ENCODE results near the gene CACNA2D2. TPM values are rescaled to one million over a fixed set of nuclear protein-coding genes. Genes with fewer than 3 reads are reported as not detected.

CACNA2D2 gene
- total RNA-seq, 1 donor from 2014 or later, result 0.21 TPM

DNA sequence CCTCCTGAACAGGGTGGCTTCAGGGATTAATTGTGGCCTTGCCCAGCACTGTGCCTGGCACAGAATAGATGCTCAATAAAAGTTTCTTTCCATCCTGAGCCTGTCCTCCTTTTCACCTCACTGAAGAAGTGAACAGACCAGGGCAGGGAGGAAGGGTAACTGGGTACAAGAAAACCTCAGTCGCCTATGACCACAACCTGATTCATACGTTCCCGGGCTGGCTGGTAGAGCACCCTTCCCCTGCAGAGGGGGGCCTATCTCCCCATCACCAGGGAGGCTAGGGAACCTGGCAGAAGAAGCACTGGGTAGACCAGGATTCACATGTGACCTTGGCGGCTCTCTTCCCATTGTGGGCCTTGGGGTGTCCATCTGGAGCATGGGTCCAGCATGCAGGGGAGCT, 27.8 kb upstream of the CACNA2D2 start:
- Histone ChIP-seq H3K27me3 (ENCODE audit: control insufficient read depth, insufficient read depth, low read length) (peaks cover 49% of the 10 kb centered on the region), H3K4me3 (ENCODE audit: low read depth, low read length) (no peak overlapping the region), H3K36me3 (ENCODE audit: control insufficient read depth, insufficient read depth, low read length) (no peaks in the 10 kb centered on the region)
- DNase-seq (ENCODE audit: low read depth), result no peak
- TF ChIP-seq, protein P1, sequence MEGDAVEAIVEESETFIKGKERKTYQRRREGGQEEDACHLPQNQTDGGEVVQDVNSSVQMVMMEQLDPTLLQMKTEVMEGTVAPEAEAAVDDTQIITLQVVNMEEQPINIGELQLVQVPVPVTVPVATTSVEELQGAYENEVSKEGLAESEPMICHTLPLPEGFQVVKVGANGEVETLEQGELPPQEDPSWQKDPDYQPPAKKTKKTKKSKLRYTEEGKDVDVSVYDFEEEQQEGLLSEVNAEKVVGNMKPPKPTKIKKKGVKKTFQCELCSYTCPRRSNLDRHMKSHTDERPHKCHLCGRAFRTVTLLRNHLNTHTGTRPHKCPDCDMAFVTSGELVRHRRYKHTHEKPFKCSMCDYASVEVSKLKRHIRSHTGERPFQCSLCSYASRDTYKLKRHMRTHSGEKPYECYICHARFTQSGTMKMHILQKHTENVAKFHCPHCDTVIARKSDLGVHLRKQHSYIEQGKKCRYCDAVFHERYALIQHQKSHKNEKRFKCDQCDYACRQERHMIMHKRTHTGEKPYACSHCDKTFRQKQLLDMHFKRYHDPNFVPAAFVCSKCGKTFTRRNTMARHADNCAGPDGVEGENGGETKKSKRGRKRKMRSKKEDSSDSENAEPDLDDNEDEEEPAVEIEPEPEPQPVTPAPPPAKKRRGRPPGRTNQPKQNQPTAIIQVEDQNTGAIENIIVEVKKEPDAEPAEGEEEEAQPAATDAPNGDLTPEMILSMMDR (IDR thresholded peaks at IDR 0.05; ENCODE audit: insufficient read depth, low read length, poor library complexity, severe bottlenecking), result no peak

DNA sequence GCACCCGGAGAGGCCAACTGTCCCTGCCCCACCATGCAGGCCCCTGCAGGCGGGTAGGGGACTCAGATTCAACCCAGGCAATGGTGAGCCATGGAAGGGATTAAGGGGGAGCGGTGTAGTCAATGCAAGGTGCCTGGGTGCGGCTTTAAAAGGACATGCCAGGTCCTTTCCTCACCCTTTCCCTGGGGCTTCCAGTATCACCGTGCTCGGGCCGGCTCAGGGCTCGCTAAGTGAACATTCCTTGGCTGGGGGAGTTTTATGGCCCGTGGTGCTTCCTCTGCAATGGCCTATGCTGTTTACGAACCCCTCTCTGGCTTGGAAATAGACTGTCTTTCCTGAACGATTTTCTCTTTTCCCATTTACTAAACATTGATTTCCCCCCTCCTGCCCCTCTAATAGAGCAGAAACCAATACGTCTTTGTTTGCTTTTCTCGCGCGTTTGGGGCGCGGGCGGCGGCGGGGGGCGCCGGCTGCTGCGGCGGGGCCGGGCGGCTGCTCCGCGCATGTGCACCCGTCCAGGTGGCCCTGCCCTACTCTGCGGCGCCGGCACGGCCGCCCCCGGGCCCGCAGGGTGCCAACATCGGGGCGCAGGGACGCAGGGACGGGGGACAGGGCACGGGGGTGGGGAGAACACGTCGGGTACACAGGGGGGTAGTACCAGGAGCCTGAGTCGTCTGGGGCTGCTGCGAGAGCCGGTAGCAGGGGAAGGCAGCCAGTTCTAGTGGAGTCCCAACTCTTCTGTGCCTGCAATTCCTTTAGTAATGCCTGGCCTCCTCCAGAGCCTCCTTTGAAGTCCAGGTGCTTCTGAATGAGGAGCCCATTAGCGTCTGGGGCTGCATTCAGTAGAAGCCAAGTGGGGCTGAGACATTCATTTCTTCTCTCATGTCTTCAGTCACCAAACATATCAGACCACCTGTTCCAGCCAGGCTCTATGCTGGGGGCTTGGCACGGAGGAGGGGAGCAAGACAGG, 26.9 kb upstream of the CACNA2D2 start:
- Histone ChIP-seq H3K4me3 (ENCODE audit: low read depth, low read length) (no peak overlapping the region), H3K27me3 (ENCODE audit: control insufficient read depth, insufficient read depth, low read length) (peaks cover 49% of the 10 kb centered on the region), H3K36me3 (ENCODE audit: control insufficient read depth, insufficient read depth, low read length) (no peaks in the 10 kb centered on the region)
- no peak for DNase-seq (ENCODE audit: low read depth)
- TF ChIP-seq, protein P1 (IDR thresholded peaks at IDR 0.05; ENCODE audit: insufficient read depth, low read length, poor library complexity, severe bottlenecking), result no peak

- peaks cover 50% of the 10 kb centered on the region for H3K27me3 ChIP-seq (ENCODE audit: control insufficient read depth, insufficient read depth, low read length)
- no peak for DNase-seq (ENCODE audit: low read depth)
- TF ChIP-seq, protein P1 (IDR thresholded peaks at IDR 0.05; ENCODE audit: insufficient read depth, low read length, poor library complexity, severe bottlenecking), result no peak
- no peak overlapping the region for H3K4me3 ChIP-seq (ENCODE audit: low read depth, low read length)
- H3K36me3 ChIP-seq (ENCODE audit: control insufficient read depth, insufficient read depth, low read length), result no peaks in the 10 kb centered on the region
Measured at GRCh38 chr3:50525987-50526386, 22.6 kb upstream of the CACNA2D2 start.

- Histone ChIP-seq H3K4me3 (ENCODE audit: low read depth, low read length) (no peak overlapping the region), H3K36me3 (ENCODE audit: control insufficient read depth, insufficient read depth, low read length) (no peaks in the 10 kb centered on the region), H3K27me3 (ENCODE audit: control insufficient read depth, insufficient read depth, low read length) (peaks cover 46% of the 10 kb centered on the region)
- TF ChIP-seq, protein P1 (IDR thresholded peaks at IDR 0.05; ENCODE audit: insufficient read depth, low read length, poor library complexity, severe bottlenecking), result no peak
- no peak for DNase-seq (ENCODE audit: low read depth)
Measured at GRCh38 chr3:50525191-50525910, 21.9 kb upstream of the CACNA2D2 start.

GRCh38 chr3:50524746-50525145, 21.3 kb upstream of the CACNA2D2 start:
- peaks cover 40% of the 10 kb centered on the region for H3K27me3 ChIP-seq (ENCODE audit: control insufficient read depth, insufficient read depth, low read length)
- DNase-seq (ENCODE audit: low read depth), result no peak
- no peak overlapping the region for H3K4me3 ChIP-seq (ENCODE audit: low read depth, low read length)
- H3K36me3 ChIP-seq (ENCODE audit: control insufficient read depth, insufficient read depth, low read length), result no peaks in the 10 kb centered on the region
- TF ChIP-seq, protein P1 (IDR thresholded peaks at IDR 0.05; ENCODE audit: insufficient read depth, low read length, poor library complexity, severe bottlenecking), result no peak

Data from kidney epithelial cell (primary cell).